Coronary artery (tissue), 2 donors: Measurements from ENCODE around the gene RBPJL.

Experiments
- DNase-seq: peaks from one replicate; pipeline ENCODE4 v3.0.0-alpha.2; 2017; ENCODE audit warnings: low spot score
- H3K27ac ChIP-seq, 2 donors: fragments of 200-600 bp; sonication (generic); one replicate each; pipeline ENCODE4 v1.5.1; 2016 to 2019
- H3K4me3 ChIP-seq: fragments of 200-600 bp; sonication (generic); 2 replicates; pipeline ENCODE4 v1.5.1; 2016; ENCODE audit warnings: mild to moderate bottlenecking, moderate library complexity
- CTCF ChIP-seq: fragments of 200-600 bp; sonication (generic); IDR thresholded peaks from one replicate; pipeline ENCODE4 v1.5.1; 2019; ENCODE audit warnings: antibody characterized with exemption

Gene RBPJL

GRCh38 chr20:45322952-45323383 lies 16.3 kb downstream of the RBPJL start:
- DNase-seq = no peak
- no peak overlapping the region for H3K4me3 ChIP-seq
- H3K27ac ChIP-seq = no peak overlapping the region
- TF ChIP-seq CTCF = no peak

DNA sequence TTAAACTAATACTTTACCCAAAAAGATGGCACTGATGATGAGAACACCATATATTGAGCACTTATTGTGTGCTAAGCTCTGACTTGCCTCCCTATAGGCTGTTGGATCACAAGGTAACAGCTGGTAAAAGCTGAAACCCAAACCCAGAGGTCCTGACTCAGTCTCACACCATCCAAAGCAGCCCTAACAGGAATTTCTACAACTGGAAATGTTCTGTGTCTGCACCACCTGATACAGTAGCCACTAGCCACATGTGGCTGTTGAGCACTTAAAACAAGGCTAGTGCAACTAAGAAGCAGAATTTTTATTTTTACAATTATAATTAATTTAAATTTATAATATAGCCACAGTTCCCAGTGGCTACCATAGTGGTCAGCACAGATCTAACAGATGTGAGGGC lies 17.1 kb downstream of the RBPJL start:
- no peak for DNase-seq
- Histone ChIP-seq H3K27ac (no peak overlapping the region), H3K4me3 (no peak overlapping the region)
- no peak for TF ChIP-seq CTCF

- Histone ChIP-seq H3K27ac (no peak overlapping the region), H3K4me3 (no peak overlapping the region)
- no peak for TF ChIP-seq CTCF
- DNase-seq = no peak
Measured at GRCh38 chr20:45325371-45325770, 18.7 kb downstream of the RBPJL start.

DNA sequence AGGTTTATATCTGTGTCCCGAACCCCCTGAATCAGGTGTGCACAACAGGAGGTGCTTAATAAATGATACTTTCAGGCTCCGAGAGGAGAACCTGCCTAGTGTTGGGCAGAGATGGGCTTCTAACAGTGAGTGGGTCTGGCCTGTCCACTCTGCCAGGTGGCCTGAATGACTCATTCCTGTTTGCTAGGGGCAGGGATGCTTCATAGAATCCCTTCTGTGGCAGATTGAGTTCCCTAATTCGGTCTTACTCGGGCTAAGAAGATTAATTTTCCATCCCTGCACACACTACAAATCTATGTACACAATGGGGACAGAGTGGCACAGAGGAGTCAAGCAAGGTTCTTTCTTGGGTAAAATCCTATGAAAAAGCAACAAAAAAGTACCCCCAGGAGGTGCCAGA lies 21.8 kb downstream of the RBPJL start:
- H3K4me3 ChIP-seq = no peak overlapping the region
- no peak for DNase-seq
- H3K27ac ChIP-seq = no peak overlapping the region
- no peak for TF ChIP-seq CTCF

GRCh38 chr20:45329497-45330319 lies 23.1 kb downstream of the RBPJL start:
- Histone ChIP-seq H3K27ac (no peak overlapping the region), H3K4me3 (no peak overlapping the region)
- TF ChIP-seq CTCF = no peak
- DNase-seq = no peak

GRCh38 chr20:45330476-45330875 lies 23.8 kb downstream of the RBPJL start:
- no peak for DNase-seq
- Histone ChIP-seq H3K4me3 (no peak overlapping the region), H3K27ac (no peak overlapping the region)
- TF ChIP-seq CTCF = no peak
